PC-9 (cell line): Measurements from ENCODE around the gene TSPYL4.

Source experiments
- CTCF ChIP-seq: fragments of 200-600 bp; sonication (generic); conservative IDR thresholded peaks from 2 replicates; pipeline ENCODE4 v1.6.1; 2017; ENCODE audit warnings: mixed run types, antibody characterized with exemption, mild to moderate bottlenecking, moderate library complexity
- EZH2 ChIP-seq: fragments of 200-600 bp; sonication (generic); IDR thresholded peaks from 2 replicates; pipeline ENCODE4 v1.8.0; 2017; ENCODE audit warnings: antibody characterized with exemption, low read depth

DNA sequence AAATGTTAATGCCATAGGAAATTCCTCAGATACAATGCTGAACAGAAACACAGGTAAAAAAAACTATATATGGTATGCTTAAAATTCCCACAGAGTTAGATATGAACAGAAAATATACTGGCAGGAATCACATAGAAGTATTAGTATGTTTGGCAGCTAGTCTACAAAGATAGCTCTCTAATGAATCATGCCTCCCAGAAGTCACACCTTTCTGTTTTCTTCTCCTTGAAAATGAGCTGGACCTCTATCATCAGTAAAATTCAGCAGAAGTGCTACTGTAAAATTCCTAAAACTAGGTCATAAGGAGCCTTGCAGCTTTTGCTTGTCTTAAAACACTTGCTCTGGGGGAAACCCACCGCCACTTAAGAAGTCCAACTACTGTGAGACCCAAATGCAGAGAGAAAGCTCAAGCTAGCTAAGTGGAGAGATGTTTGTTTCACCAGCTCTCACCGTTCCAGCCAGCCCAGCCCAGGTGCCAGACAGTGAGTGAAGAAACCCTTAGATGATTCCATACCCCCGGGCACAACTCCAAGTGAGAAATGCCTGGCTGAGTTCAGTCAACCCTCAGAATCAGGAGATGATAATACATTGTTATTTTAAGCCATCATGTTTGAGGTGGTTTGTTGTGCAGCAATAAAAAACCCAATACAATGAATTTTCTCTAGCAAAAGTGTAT, 43.0 kb downstream of the TSPYL4 start:
- no peak for TF ChIP-seq CTCF
- TF ChIP-seq EZH2, result no peak
